Suprapubic skin (tissue), 4 donors: ENCODE data around the gene CCDC40. TPM values are rescaled to one million over a fixed set of nuclear protein-coding genes. Genes with fewer than 3 reads are reported as not detected.

Source experiments
- DNase-seq, 2 donors: peaks; one replicate each; pipeline ENCODE4 v3.0.0-alpha.2; 2019; ENCODE audit warnings: low spot score in 2 of 2
- H3K27ac ChIP-seq: fragments of 200-600 bp; sonication (generic); one replicate; pipeline ENCODE4 v1.5.1; 2019
- H3K27me3 ChIP-seq: fragments of 200-600 bp; sonication (generic); one replicate; pipeline ENCODE4 v1.5.1; 2019
- H3K36me3 ChIP-seq: fragments of 200-600 bp; sonication (generic); one replicate; pipeline ENCODE4 v1.5.1; 2019
- H3K4me1 ChIP-seq: fragments of 200-600 bp; sonication (generic); one replicate; pipeline ENCODE4 v1.5.1; 2019
- H3K4me3 ChIP-seq: fragments of 200-600 bp; sonication (generic); one replicate; pipeline ENCODE4 v1.5.1; 2019; ENCODE audit warnings: mild to moderate bottlenecking
- H3K9me3 ChIP-seq: fragments of 200-600 bp; sonication (generic); one replicate; pipeline ENCODE4 v1.5.1; 2019
- CTCF ChIP-seq, 2 donors: fragments of 200-600 bp in 1 of 2; fragments of 450-650 bp in 1 of 2; sonication (generic) in 1 of 2; IDR thresholded peaks; one replicate each; pipeline ENCODE4 v1.5.1; 2016 to 2019; ENCODE audit warnings: antibody characterized with exemption in 2 of 2, mild to moderate bottlenecking in 1 of 2, moderate library complexity in 1 of 2
- EP300 ChIP-seq: sonication (generic); formaldehyde crosslinking; IDR thresholded peaks from one replicate; pipeline ENCODE4 v1.6.1; 2017; ENCODE audit warnings: antibody characterized with exemption
- POLR2A ChIP-seq, 2 donors: fragments of 450-650 bp; IDR thresholded peaks; one replicate each; pipeline ENCODE4 v1.6.1; 2017; ENCODE audit warnings: antibody characterized with exemption in 2 of 2, mild to moderate bottlenecking in 2 of 2, moderate library complexity in 2 of 2
- POLR2AphosphoS5 ChIP-seq, 3 donors: sonication (generic); formaldehyde crosslinking; IDR thresholded peaks; one replicate each; pipeline ENCODE4 v1.6.1; 2017; ENCODE audit warnings: antibody characterized with exemption in 3 of 3
- WGBS: methylation state at CpG from one replicate; pipeline ENCODE4 v1.1.5; 2018; 5-methylcytosine and 5-hydroxymethylcytosine counted together
- total RNA-seq, 4 donors: library from RNA; depleted of rRNA; stranded (reverse); fragments of >200 nt; gene quantifications; one replicate each; pipeline ENCODE4 v1.1.0, GENCODE V29; 2016

Gene CCDC40
- total RNA-seq, 4 donors from 2014 or later, result 1.2 to 4.4 (median 2.9) TPM

- no peaks in the 10 kb centered on the region for H3K36me3 ChIP-seq
- peaks cover 19% of the 10 kb centered on the region for H3K4me1 ChIP-seq
- H3K27me3 ChIP-seq, result no peaks in the 10 kb centered on the region
- no peaks in the 10 kb centered on the region for H3K9me3 ChIP-seq
- no peak overlapping the region for H3K4me3 ChIP-seq
- no peak for TF ChIP-seq POLR2AphosphoS5 (IDR thresholded peaks at IDR 0.05)
- no peak for TF ChIP-seq CTCF (IDR thresholded peaks at IDR 0.05)
- no peak for TF ChIP-seq POLR2A (IDR thresholded peaks at IDR 0.05)
- TF ChIP-seq EP300, result no peak
- 82% methylated on average over 21 of the region's 21 CpGs for WGBS
- H3K27ac ChIP-seq, result no peak overlapping the region
- DNase-seq, result no peak
Observed at GRCh38 chr17:80018917-80019651, 17.4 kb upstream of the CCDC40 start.

- H3K36me3 ChIP-seq, result no peaks in the 10 kb centered on the region
- no peaks in the 10 kb centered on the region for H3K27me3 ChIP-seq
- TF ChIP-seq POLR2AphosphoS5 (IDR thresholded peaks at IDR 0.05) (no peak), EP300 (no peak), CTCF (IDR thresholded peaks at IDR 0.05) (no peak), POLR2A (IDR thresholded peaks at IDR 0.05) (no peak)
- peaks cover 39% of the 10 kb centered on the region for H3K4me1 ChIP-seq
- no peak overlapping the region for H3K4me3 ChIP-seq
- no peaks in the 10 kb centered on the region for H3K9me3 ChIP-seq
- H3K27ac ChIP-seq, result no peak overlapping the region
- no peak for DNase-seq
- 95% methylated on average over 2 of the region's 2 CpGs for WGBS
Observed at GRCh38 chr17:80021600-80021999, 14.8 kb upstream of the CCDC40 start.

- H3K9me3 ChIP-seq, result no peaks in the 10 kb centered on the region
- no peaks in the 10 kb centered on the region for H3K27me3 ChIP-seq
- no peak for DNase-seq
- no peak overlapping the region for H3K27ac ChIP-seq
- H3K4me1 ChIP-seq, result peaks cover 59% of the 10 kb centered on the region
- H3K4me3 ChIP-seq, result no peak overlapping the region
- no peaks in the 10 kb centered on the region for H3K36me3 ChIP-seq
- no peak for TF ChIP-seq POLR2A (IDR thresholded peaks at IDR 0.05)
- TF ChIP-seq CTCF (IDR thresholded peaks at IDR 0.05), result no peak
- TF ChIP-seq EP300, result no peak
- TF ChIP-seq POLR2AphosphoS5 (IDR thresholded peaks at IDR 0.05), result no peak
- WGBS, result 56% methylated on average over 35 of the region's 43 CpGs
Observed at GRCh38 chr17:80023481-80024205, 12.8 kb upstream of the CCDC40 start.

GRCh38 chr17:80024206-80024972 is 12.1 kb upstream of the CCDC40 start:
- 53% methylated on average over 9 of the region's 10 CpGs for WGBS
- Histone ChIP-seq H3K27ac (no peak overlapping the region), H3K4me3 (no peak overlapping the region), H3K4me1 (peaks cover 63% of the 10 kb centered on the region), H3K27me3 (no peaks in the 10 kb centered on the region), H3K36me3 (no peaks in the 10 kb centered on the region), H3K9me3 (no peaks in the 10 kb centered on the region)
- TF ChIP-seq CTCF (IDR thresholded peaks at IDR 0.05) (no peak), EP300 (no peak), POLR2A (IDR thresholded peaks at IDR 0.05) (no peak), POLR2AphosphoS5 (IDR thresholded peaks at IDR 0.05) (no peak)
- no peak for DNase-seq

- no peaks in the 10 kb centered on the region for H3K9me3 ChIP-seq
- no peak overlapping the region for H3K27ac ChIP-seq
- peaks cover 67% of the 10 kb centered on the region for H3K4me1 ChIP-seq
- no peaks in the 10 kb centered on the region for H3K36me3 ChIP-seq
- H3K4me3 ChIP-seq, result no peak overlapping the region
- 30% methylated on average over 10 of the region's 11 CpGs for WGBS
- H3K27me3 ChIP-seq, result no peaks in the 10 kb centered on the region
- DNase-seq, result no peak
- no peak for TF ChIP-seq POLR2AphosphoS5 (IDR thresholded peaks at IDR 0.05)
- TF ChIP-seq POLR2A (IDR thresholded peaks at IDR 0.05), result no peak
- no peak for TF ChIP-seq EP300
- no peak for TF ChIP-seq CTCF (IDR thresholded peaks at IDR 0.05)
Observed at GRCh38 chr17:80025140-80025539, 11.3 kb upstream of the CCDC40 start.
